ENCODE data around the gene GOLGB1.

DNA sequence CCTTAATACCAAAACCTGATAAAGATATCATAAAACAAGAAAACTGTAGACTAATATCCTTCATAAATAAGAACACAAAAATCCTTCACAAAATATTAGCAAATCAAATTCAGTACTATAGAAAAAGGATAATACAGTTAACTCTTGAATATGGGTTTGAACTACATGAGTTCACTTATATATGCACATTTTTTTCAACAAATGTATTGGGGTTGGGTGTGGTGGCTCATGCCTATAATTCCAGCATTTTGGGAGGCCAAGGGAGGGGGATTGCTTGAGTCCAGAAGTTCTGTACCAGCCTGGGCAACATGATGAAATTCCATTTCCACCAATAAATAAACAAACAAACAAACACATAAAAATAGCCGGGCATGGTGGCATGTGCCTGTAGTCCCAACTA lies 39.2 kb downstream of the GOLGB1 start:
- TF ChIP-seq SNAI2 (CRISPR knock-in tag; IDR thresholded peaks at IDR 0.05) (no peak), ZFP3 (CRISPR knock-in tag; IDR thresholded peaks at IDR 0.05) (no peak), ZNF8 (CRISPR knock-in tag; IDR thresholded peaks at IDR 0.05) (no peak), CSDC2 (CRISPR knock-in tag; IDR thresholded peaks at IDR 0.05) (no peak), ZNF70 (CRISPR knock-in tag; IDR thresholded peaks at IDR 0.05) (no peak), ZFP30 (CRISPR knock-in tag; IDR thresholded peaks at IDR 0.05) (no peak), PPARA (CRISPR knock-in tag; IDR thresholded peaks at IDR 0.05; ENCODE audit: borderline replicate concordance) (no peak), GLIS3 (CRISPR knock-in tag; IDR thresholded peaks at IDR 0.05) (no peak), RARB (CRISPR knock-in tag; IDR thresholded peaks at IDR 0.05) (no peak), ZC3H10 (CRISPR knock-in tag; IDR thresholded peaks at IDR 0.05) (no peak), ISL1 (CRISPR knock-in tag; IDR thresholded peaks at IDR 0.05) (no peak)
- TF ChIP-seq, protein P1, sequence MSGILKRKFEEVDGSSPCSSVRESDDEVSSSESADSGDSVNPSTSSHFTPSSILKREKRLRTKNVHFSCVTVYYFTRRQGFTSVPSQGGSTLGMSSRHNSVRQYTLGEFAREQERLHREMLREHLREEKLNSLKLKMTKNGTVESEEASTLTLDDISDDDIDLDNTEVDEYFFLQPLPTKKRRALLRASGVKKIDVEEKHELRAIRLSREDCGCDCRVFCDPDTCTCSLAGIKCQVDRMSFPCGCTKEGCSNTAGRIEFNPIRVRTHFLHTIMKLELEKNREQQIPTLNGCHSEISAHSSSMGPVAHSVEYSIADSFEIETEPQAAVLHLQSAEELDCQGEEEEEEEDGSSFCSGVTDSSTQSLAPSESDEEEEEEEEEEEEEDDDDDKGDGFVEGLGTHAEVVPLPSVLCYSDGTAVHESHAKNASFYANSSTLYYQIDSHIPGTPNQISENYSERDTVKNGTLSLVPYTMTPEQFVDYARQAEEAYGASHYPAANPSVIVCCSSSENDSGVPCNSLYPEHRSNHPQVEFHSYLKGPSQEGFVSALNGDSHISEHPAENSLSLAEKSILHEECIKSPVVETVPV (CRISPR knock-in tag; IDR thresholded peaks at IDR 0.05), result no peak
- TF ChIP-seq, protein P2, sequence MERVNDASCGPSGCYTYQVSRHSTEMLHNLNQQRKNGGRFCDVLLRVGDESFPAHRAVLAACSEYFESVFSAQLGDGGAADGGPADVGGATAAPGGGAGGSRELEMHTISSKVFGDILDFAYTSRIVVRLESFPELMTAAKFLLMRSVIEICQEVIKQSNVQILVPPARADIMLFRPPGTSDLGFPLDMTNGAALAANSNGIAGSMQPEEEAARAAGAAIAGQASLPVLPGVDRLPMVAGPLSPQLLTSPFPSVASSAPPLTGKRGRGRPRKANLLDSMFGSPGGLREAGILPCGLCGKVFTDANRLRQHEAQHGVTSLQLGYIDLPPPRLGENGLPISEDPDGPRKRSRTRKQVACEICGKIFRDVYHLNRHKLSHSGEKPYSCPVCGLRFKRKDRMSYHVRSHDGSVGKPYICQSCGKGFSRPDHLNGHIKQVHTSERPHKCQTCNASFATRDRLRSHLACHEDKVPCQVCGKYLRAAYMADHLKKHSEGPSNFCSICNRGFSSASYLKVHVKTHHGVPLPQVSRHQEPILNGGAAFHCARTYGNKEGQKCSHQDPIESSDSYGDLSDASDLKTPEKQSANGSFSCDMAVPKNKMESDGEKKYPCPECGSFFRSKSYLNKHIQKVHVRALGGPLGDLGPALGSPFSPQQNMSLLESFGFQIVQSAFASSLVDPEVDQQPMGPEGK (CRISPR knock-in tag; IDR thresholded peaks at IDR 0.05; ENCODE audit: borderline replicate concordance), result no peak
- TF ChIP-seq, protein P3, sequence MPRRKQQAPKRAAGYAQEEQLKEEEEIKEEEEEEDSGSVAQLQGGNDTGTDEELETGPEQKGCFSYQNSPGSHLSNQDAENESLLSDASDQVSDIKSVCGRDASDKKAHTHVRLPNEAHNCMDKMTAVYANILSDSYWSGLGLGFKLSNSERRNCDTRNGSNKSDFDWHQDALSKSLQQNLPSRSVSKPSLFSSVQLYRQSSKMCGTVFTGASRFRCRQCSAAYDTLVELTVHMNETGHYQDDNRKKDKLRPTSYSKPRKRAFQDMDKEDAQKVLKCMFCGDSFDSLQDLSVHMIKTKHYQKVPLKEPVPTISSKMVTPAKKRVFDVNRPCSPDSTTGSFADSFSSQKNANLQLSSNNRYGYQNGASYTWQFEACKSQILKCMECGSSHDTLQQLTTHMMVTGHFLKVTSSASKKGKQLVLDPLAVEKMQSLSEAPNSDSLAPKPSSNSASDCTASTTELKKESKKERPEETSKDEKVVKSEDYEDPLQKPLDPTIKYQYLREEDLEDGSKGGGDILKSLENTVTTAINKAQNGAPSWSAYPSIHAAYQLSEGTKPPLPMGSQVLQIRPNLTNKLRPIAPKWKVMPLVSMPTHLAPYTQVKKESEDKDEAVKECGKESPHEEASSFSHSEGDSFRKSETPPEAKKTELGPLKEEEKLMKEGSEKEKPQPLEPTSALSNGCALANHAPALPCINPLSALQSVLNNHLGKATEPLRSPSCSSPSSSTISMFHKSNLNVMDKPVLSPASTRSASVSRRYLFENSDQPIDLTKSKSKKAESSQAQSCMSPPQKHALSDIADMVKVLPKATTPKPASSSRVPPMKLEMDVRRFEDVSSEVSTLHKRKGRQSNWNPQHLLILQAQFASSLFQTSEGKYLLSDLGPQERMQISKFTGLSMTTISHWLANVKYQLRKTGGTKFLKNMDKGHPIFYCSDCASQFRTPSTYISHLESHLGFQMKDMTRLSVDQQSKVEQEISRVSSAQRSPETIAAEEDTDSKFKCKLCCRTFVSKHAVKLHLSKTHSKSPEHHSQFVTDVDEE (CRISPR knock-in tag; IDR thresholded peaks at IDR 0.05), result no peak
